NCI-H526 (cell line): ENCODE results near the gene TCP10L.
"Not testable (repeated sequence)": the region's sequence is repeated elsewhere in the genome, so short reads cannot be mapped to it uniquely, and the experiment has no call there.

Experiments used
- DNase-seq, 2 experiments: peaks; one replicate each; lab custom pipeline; 2025; lab: John Stamatoyannopoulos, UW

Gene TCP10L

DNA sequence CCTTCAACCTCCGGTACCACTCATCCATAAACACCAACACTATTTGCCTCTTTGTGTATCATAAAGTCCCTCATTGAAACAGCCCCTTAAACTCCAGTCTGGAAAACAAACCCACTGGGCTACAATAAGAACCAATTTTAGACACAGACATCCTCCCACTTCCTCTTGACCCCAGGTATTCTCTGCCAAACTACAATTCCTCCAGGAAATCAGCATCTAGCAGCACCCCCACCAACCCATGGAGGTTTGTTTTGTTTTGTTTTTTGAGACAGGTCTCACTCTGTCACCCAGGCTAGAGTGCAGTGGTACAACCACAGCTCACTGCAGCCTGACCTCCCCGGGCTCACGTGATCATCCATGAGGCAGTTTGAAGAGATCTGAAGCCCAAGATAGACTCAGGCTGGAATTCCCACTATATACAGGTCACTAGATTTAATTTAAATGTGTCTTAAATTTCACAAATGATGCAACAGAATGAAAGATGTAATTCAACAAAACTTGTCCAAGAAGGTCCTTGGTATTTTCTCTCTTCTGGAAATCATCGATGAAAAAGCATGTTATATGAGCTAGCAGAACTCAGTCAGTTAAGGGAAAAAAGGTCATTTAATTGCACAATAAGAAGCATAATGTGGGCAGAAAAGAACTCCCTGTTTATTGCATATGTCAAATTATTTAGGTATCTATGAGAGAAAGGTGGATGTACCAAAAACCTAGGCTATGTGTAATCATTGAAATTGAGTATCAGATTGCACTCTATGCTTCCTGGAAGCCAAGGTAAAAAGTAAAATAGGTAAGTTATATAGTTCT, 30.3 kb downstream of the TCP10L start:
- DNase-seq: no peak

DNA sequence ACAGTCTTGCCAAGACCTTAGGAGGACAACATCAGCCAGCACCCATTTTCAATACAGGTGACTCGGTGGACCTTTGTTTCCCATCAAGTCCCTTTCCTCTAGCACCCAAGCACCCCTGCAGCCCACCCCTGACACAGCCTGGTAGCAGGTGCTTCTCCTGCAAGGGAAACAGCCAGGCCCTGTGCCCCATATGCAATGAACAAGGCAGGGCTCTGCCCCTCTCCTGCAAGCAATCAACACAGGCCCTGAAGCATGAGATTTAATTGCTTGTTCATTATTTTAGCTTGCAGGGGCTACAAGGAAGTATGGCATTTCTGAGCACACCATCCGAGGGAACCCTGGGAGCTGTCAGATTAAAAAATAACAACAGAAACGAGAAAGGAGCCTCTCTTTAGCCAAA, 35.4 kb downstream of the TCP10L start:
- no peak for DNase-seq

DNA sequence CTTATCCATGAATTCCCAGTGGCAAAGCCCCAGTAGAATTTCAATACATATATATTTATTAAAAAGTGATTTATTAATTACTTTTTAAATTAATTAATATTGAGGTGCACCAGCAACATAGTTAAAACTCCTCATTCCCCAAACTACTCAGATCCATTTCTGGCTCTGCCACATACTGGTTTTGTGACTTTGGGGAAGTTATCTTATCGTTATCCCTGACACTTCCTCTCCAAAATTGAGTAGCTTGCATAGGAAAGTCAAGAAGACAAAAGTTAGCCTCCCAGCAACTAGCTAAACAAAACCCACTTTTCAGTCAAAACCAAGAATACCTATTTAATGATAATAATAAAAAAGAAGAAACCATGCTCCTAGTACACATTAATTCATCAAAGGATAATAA, 35.9 kb downstream of the TCP10L start:
- no peak for DNase-seq

DNA sequence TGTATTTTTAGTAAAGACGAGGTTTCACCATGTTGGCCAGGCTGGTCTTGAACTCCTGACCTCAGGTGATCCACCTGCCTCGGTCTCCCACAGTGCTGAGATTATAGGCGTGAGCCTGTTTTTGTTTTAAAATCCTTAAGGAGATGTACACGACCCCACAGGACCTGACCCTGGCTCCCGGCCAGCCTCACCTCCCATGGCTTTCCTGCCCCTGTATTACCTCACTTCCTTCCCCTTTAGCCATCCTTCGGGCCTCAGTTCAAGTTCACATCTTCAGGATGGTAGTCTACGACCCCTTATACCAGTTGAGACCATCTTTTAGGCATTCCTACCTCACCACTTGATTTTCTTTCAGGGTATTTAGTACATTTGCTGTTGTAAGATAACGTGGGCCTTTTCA, 36.3 kb downstream of the TCP10L start:
- no peak for DNase-seq

DNA sequence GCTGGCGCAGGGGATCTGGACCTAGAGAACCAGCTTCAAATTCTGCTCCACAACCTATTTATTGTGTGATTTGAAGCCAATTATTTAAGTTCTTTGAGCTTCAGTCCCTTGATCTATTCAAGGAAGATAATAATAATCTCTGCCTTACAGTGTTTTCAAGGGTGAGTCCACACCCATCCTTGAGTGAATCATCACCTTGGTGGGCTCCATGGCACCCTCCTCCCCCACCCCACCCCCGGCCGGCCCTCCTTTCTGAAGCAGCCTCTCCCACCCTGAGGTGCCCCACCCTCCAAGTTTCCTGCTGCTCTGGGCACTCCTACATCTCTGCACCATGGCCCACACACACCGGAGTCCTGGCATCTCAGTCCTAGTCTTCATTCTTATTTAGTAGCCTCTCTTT, 38.3 kb downstream of the TCP10L start:
- no peak for DNase-seq

DNA sequence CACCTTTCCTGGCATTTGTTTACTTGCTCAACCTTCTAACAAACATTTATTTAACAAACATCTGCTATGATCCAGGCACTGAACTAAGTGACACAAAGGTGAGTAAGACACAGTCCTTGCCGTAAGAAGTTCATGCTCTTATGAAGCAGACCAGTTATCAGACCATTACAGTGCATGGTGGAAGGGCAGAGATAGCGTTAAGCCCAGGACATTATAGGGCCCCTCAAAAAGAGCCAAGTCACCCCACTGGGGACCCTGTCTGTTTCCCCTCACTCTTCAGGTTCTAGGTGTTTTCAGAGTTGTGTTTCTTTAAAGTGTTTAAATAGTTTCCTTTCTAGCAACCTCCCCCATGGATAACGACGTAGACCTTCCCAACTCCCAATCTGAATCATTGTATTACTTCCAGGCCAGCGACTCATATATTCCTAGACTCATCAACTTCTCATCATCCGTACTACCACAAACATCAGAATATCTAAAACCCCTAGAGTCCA, 39.3 kb downstream of the TCP10L start:
- DNase-seq: no peak

DNA sequence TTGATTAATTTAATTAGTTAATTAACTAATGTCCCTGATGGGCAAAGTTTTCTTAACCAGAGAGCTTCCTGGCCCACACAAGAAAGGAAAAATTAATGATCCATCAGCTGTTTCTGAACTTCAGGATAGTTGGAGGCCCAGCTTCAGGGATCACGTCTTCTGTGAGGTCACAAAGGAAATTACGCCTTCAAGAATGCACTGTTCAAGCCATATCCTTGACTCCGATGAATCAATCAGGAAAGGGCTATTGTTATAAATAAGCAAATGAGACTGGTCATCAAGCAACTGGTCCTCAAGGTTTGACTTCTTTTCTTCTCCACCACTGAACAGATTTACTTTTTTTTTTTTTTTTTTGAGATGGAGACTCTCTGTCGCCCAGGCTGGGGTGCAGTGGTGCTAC, 40.6 kb downstream of the TCP10L start:
- DNase-seq: no peak

DNA sequence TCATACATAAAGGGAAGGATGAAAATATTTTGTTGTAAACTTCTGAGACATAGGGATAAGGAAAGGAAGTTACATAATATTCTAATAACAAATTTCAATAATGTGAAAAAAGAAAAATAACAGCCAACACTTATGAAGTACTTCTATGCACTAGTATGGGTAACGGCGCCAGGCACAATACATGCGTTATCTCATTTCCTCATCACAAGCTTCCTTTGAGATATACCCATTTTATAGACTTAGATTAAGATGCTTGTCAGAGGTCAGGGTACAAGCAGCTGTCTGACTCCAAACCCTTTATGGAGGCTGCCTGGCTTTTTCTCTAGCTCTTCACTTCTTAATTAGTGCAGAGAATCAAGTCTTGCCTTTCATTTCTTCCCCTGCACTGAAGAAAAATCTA, 41.3 kb downstream of the TCP10L start:
- no peak for DNase-seq

DNA sequence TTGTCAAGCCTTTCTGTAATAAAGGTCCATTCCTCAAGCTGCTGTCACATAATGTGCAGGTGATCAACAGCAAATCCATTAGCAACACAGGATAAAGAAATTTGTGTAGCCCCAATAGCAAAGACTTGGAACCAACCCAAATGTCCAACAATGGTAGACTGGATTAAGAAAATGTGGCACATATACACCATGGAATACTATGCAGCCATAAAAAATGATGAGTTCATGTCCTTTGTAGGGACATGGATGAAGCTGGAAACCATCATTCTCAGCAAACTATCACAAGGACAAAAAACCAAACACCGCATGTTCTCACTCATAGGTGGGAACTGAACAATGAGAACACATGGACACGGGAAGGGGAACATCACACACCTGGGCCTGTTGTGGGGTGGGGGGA, 42.3 kb downstream of the TCP10L start:
- DNase-seq: not testable (repeated sequence)

DNA sequence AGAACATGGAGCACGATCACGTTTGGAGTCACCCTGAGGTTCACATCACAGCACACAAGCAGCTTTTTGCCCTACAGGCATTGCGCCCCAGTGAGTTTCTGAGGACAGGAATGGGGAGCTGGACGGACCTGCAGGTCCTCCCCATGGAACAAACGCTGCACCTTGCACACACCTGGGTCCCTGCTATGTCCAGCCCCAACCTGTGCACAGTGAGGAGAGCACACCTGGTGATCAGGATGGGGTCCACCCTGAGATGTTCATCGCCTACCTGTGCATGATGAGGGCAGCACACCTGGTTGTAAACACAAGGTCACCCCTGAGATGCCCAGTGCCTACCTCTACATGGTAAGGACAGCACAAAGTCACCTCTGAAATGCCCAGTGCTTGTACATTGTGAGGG, 45.9 kb downstream of the TCP10L start:
- no peak for DNase-seq

DNA sequence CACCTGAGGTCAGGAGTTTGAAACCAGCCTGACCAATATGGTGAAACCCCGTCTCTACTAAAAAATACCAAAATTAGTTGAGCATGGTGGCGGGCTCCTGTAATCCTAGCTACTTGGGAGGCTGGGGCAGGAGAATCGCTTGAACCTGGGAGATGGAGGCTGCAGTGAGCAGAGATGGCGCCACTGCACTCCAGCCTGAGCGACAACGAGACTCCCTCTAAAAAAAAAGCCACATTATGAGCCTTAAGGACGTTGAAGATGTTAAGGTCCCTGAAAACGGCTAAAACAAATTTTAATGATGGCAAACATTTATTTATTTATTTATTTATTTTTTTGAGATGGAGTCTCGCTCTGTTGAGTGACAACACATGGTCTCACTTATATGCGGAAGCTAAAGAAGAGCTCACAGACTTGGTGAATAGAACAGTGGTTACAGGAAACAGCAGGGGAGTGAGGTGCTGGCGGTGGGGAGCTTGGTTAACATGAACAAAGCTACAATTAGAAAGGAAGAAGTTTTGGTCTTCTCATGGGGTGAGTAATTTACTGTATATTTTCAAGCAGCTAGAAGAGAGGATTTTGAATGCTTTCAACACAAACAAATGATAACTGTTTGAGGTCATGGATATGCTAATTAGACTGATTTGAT, 47.1 kb downstream of the TCP10L start:
- no peak for DNase-seq

DNA sequence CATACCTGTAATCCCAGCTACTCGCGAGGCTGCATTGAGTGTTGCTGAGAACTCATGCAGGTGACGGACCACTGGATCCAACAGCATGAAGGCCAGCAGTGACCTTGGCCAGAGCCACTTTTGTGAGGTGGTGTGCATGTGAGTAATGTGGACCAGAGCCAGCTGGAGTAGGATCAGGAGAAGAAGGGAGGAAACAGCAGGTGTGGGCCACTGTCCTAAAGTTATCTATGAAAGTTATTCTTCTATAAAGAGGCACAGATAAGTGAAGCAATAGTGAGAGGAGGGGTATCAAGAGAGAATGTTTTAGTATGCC, 47.8 kb downstream of the TCP10L start:
- DNase-seq: no peak

DNA sequence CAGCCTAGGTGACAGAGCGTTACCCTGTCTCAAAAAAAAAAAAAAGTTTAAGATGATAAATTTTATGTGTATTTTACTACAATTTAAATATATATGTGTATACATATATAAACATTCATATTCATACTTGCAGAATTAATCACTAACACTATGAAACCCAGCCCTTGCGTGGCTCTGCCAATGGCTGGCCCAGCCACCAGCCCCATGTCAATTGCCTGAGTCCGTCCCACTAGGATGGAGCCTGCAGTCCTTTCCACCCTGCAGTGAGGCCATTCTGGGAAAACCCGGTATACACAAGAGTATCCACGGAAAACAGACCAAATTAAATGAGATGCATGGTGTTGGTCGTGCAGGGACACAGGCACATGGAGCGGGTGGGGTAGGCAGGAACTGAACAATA, 49.7 kb downstream of the TCP10L start:
- no peak for DNase-seq

DNA sequence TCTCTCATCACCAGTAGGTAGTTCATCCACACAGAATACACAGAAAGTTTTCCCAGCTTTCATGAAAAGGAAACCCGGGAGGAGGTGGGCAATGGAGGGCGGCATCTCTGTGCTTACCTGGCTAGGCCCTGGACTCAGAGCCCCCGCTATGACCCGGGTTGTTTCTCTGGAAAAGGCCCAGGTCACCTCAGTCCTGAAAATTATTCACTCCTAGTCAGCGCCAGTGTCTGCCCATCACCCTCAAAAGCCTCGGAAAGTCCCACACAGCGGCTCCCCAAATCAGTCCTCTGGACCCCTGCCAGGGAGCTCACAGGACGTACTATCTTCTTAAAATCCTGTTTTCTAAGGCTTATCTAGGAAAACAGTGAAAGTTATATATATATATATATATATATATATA, 51.2 kb downstream of the TCP10L start:
- DNase-seq: no peak

DNA sequence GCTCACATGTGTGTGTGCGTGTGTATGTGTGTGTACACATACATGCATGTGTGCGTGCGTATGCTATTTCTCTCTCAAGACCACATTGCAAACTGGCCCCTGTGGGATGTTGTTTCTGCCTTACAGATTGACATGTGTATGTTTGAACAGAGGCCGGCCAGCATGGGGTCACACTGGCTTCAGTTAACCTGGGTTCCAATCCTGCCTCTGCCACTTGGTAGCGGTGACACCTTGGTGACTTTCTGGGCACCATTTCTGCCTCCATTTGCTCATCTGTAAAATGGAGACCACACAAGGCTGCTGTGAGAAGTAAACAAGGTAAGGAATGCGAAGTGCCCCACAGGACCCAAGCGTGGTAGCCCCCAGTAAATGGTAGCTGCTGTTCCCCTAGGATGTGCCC, 51.7 kb downstream of the TCP10L start:
- no peak for DNase-seq

DNA sequence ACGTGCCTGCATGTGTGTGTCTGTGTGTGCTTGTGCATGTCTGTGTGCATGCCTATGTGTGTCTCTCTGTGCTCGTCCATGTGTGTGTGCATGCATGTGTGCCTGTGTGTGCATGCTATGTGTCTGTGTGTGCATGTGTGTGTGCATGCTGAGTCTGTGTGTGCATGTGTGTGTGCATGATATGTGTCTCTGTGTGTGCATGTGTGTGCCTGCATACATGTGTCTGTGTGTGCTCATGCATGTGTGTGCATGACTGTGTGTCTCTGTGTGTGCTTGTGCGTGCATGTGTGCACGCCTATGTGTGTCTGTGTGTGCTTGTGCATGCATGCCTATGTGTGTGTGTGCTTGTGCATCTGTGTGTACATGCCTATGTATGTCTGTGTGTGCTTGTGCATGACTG, 52.3 kb downstream of the TCP10L start:
- no peak for DNase-seq

DNA sequence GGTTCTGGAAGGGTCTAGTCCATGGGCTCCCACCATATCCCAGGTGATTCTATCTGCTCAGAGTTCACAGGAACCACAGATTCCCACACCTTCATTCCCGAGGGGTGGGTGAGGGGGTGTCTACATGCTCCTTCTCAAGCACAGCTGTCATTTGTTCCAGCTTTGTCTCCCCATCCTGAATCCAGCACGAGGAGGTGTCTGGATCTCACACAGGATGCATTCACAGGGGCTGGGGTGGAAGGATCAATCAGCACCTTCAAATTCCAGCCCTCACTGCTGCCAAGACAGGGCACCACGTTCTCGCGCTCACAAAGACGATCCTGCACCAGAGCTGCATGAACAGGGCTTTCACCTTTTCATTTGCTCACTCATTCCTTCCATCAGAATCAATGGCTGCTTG, 52.7 kb downstream of the TCP10L start:
- no peak for DNase-seq

DNA sequence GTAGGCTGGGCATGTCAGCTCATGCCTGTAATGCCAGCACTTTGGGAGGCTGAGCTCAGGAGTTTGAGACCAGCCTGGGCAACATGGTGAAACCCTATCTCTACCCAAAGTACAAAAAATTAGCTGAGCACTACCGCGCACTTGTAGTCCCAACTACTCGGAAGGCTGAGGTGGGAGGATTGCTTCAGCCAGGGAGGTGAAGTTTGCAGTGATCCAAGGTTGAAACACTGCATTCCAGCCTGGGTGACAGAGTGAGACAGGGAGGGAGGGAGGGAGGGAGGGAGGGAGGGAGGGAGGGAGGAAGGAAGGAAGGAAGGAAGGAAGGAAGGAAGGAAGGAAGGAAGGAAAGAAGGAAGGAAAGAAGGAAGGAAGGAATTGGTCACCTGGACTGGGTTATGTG, 53.8 kb downstream of the TCP10L start:
- DNase-seq: not testable (repeated sequence)

DNA sequence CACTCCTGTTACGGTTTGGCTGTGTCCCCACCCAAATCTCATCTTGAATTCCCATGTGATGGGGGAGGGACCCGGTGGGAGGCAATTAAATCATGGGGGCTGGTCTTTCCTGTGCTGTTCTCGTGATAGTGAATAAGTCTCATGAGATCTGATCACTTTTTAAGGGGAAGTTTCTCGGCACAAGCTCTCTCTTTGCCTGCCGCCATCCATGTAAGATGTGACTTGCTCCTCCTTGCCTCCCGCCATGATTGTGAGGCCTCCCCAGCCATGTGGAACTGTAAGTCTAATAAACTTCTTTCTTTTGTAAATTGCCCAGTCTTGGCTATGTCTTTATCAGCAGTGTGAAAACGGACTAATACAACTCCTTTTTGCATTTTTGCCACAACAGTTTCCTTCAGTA, 54.5 kb downstream of the TCP10L start:
- not testable (repeated sequence) for DNase-seq

DNA sequence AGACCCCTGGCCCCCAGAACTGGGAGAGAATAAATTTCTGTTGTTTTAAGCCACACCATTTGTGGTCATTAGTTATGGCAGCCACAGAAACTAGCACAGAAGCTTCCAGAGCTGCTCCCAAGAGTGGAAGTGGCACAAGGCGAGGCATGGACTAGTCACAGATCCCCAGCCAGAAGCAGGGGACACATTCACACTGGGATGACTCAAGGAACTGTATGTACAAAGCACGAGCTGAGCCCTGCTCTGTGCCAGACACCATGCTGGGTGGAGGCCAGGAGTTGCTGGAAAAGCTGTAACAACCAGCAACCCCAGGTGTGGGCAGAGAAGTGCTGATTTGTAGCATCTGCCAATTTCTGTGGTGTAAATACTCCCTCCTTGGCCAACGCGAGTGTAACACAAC, 55.6 kb downstream of the TCP10L start:
- no peak for DNase-seq

DNA sequence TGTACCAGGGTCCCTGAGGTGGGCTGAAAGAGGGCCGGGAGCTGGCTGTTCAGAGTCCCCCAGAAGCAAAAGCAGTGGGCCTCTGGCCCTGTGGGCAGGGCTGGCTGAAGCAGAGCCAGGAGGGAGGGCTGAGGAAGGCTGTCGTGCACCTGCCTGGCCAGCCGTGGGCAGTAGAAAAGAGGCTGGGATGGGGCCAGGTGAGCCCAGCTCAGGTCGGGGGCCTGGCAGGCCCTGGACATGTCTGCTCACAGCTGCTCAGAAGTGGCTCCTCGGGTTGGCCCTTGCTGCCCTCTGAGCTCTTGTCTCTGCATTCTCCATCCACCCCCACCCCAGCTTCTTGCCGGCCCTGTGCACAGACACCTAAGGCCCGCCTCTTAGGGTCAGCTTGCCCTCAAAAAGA, 60.0 kb downstream of the TCP10L start:
- DNase-seq: no peak

DNA sequence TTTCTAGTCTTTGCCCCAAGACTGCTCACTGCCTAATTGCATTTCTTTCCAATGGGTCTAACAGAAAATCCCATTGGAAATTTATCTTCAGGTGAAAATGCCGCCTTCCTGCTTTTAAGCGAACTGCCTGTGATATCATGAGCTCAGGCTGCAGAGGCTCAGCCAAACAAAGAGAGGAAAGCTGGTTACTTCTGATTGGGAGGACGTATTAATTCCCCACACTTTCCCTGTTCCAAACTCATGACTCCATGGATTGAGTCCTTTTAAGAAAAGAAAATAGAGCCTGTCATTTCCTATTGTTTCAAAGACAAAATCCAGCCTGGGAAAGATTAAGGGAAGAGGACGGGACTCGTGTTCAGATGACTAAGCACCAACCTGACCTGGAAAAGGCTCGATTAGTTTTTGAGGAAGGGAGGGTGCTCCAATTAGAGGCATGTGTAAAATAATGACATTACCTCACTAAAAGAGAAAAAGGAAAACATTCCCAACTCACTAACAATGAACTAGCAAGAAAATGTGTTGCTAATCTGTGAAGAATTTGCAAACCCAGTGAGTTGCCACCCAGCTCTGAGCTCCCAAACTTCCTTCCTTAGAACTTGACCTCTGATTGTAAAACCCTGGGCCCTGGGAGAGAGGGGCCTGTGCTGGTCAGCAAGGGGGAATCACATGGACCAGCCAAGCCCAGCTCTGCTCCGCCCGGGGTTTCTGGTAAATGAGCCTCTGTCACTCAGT, 61.2 kb downstream of the TCP10L start:
- no peak for DNase-seq
